ENCODE results near the gene DNMBP. TPM values are rescaled to one million over a fixed set of nuclear protein-coding genes. Genes with fewer than 3 reads are reported as not detected.
"Not testable (repeated sequence)": the region's sequence is repeated elsewhere in the genome, so short reads cannot be mapped to it uniquely, and the experiment has no call there.

DNMBP gene
- total RNA-seq, 1 donor = 4.3 TPM

DNA sequence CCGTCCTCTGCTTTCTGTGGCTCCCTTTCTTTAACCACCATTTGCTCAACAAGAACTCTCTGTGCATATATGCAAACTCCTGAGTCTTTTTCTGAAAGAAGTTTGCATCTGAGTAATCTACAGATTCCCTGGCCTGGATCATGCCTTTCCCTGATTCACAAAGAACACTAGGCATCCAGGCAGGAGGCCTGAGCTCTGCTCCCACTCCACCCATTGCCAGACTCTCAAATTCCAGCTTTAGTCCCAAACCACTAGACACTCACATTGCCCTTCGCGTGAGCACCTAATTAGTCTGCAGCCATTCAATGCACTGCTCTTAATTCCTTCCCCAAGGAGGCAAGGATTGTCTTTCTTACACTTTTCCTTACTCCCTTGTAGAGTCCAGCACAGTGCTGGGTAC is 166.4 kb downstream of the DNMBP start:
- no peak for DNase-seq (ENCODE audit: low read depth in 2 of 3, low spot score in 2 of 3)

DNA sequence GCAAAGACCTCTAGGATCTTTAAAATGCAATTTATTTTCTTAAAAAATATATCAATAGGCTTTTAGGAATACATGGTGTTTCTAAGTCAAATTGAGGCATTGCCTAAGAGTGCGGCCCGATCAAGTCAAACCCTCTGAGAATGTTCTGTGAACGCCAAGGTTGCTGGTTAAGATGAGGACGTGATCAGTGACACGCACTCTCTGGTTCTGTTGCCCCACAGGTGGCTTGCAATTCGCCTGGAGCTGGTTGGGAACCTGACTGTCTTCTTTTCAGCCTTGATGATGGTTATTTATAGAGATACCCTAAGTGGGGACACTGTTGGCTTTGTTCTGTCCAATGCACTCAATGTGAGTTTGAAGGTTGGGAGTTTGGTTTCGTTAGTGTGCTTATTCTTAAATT is 168.0 kb downstream of the DNMBP start:
- no peak for DNase-seq (ENCODE audit: low read depth in 2 of 3, low spot score in 2 of 3)

DNA sequence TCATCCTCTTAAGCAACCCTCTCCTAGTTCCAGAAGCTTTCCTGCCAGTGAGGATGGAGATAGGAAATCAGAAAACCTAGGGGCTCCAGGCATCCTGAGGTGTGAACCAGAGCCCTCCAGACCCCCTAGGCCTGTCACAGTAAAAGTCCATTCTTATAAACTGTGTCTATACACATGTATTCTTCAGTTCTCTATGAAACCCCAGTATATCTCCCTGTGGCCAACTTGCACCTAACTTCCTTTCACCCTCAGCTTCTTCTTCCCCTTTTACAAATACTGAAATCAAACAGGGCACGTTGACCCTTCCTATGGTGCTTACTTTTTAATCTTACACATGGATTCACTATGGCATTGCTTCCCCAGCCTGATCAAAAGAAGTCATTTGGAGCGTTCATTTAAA is 168.9 kb downstream of the DNMBP start:
- DNase-seq (ENCODE audit: low read depth in 2 of 3, low spot score in 2 of 3) = not testable (repeated sequence)

DNA sequence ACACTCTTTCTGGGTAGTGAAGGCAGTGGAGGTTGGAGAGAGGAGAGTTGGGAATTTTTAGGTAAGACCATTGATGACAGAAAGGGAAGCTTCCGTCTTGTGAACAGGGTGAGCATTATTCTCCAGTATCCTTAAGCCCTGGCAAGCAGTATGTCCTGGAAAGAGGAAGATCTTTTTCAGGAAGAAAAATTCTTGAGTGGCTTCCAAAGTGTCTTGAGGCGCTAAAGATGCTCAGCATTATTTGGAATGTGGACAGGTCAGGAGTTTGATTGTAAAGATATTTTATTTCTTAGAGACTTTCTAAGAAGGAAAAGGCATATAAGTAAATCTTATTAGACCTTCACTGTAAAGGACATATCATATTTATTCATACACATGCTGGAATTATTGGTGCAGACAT is 173.0 kb downstream of the DNMBP start:
- DNase-seq (ENCODE audit: low read depth in 2 of 3, low spot score in 2 of 3) = no peak

DNA sequence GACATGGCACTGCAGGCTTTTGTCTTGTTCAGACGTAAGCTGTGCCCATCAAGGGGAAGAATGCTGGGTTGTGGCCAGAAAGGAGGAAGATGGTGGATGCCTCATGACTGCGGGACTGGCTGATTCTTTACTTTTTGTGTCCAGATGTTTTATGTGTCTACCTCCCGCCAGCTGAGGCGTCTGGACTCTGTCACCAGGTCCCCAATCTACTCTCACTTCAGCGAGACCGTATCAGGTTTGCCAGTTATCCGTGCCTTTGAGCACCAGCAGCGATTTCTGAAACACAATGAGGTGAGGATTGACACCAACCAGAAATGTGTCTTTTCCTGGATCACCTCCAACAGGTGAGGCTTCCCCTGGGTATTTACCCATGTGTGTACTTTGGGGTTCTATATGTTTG is 173.8 kb downstream of the DNMBP start:
- DNase-seq (ENCODE audit: low read depth in 2 of 3, low spot score in 2 of 3) = no peak

DNA sequence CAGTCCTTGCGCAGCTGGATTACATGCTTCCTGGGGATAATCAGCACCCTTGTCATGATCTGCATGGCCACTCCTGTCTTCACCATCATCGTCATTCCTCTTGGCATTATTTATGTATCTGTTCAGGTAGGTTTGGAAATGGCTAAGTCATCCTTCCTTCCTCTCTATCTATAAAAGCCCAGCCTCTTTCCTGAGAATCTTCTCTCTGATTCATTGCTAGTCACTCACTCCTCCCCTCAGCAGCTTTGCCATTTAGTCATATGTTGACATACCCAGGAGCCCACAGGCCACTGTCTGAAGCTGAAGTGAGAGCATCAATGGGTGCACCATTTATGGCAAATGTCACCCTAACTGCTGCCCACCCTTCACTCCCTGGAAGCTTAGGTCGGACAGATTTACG is 175.3 kb downstream of the DNMBP start:
- no peak for DNase-seq (ENCODE audit: low read depth in 2 of 3, low spot score in 2 of 3)

DNA sequence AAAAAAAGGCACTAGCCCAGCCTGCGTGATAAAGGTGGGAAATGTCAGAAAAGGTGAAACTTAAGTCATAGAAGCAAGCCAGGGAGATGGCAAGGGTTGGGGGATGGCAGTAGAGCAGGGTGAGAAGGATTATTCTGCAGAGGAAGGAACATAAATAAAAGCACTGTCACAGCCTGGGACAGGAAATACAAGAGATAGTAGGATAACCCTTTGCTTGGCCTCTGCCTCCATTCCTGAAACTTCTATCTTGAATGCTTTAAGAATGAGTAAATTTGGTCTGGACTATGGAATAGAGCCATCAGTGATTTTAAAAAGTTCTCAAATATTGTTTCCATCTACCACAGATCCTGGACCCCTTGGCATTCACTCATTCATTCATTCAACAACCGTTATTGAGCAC is 177.3 kb downstream of the DNMBP start:
- no peak for DNase-seq (ENCODE audit: low read depth in 2 of 3, low spot score in 2 of 3)

DNA sequence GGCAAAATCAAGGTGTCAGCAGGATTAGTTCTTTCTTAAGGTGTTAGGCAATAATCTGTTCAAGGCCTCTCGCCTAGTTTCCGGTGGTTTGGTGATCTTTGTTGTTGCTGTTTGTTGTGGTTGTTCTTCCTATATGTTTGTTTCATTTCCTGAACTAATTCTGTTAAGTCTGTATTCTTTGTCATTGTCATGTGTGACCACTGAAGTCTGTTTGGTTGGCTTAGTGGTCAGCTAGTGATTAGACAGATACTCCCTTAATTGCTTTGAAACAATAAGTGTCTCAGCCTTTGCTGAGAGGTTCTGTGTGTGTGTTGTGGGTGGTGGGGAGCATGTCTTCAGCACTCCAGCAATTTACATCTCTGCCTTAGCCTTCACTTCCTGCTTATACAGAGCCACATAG is 181.3 kb downstream of the DNMBP start:
- DNase-seq (ENCODE audit: low read depth in 2 of 3, low spot score in 2 of 3) = no peak

DNA sequence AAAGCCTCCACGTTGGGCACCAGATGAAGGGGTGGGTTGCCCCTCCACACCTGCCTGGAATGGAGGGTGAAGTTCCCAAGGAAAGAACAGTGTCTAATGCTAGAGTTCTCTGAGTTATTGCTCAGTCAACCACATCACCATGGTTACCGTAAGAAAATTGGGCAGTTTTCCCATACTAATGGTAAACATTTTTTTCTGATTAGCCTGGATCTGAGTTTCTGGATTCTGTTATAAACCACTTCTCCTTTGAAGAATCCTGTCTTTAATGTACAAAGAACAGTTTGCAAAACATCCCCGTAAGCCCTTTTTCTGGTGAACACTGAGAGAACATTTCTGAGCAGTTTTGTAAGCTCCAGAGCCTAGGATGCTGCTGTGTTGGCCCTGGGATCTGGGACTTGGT is 181.8 kb downstream of the DNMBP start:
- DNase-seq (ENCODE audit: low read depth in 2 of 3, low spot score in 2 of 3) = no peak

Other genes starting within 250 kb of the DNMBP start
- gene ABCC2, start 227.3 kb downstream of the DNMBP start, total RNA-seq = 0.27 TPM
- not detected for gene CPN1, start 71.9 kb upstream of the DNMBP start, total RNA-seq
- 33.9 TPM for gene ERLIN1, start 176.1 kb upstream of the DNMBP start, total RNA-seq
- gene CHUK, start 219.6 kb upstream of the DNMBP start, total RNA-seq = 6.7 TPM

Measured in hematopoietic multipotent progenitor cell (in vitro differentiated cells).